Stimulated activated CD4-positive, alpha-beta T cell treated with anti-CD3 and anti-CD28 coated beads, Interleukin-4, amount 100 ng/mL, for 24 hours (primary cell): ENCODE measurements around the gene NPY1R.

ENCODE experiments used
- DNase-seq: peaks from one replicate; pipeline ENCODE4 v3.0.0-alpha.2; 2020

NPY1R gene

GRCh38 chr4:163274861-163275260, 57.5 kb downstream of the NPY1R start:
- no peak for DNase-seq
